PC-9 (cell line): Measurements from ENCODE around the gene WTIP.

Experiments
- EZH2 ChIP-seq: fragments of 200-600 bp; sonication (generic); IDR thresholded peaks from 2 replicates; pipeline ENCODE4 v1.8.0; 2017; ENCODE audit warnings: antibody characterized with exemption, low read depth
- TF ChIP-seq, protein P1 (sequence below): fragments of 200-600 bp; sonication (generic); conservative IDR thresholded peaks from 2 replicates; pipeline ENCODE4 v1.6.1; 2017; ENCODE audit warnings: mixed run types, antibody characterized with exemption, mild to moderate bottlenecking, moderate library complexity

GRCh38 chr19:34495416-34495815 is 13.9 kb downstream of the WTIP start:
- TF ChIP-seq, protein P1, sequence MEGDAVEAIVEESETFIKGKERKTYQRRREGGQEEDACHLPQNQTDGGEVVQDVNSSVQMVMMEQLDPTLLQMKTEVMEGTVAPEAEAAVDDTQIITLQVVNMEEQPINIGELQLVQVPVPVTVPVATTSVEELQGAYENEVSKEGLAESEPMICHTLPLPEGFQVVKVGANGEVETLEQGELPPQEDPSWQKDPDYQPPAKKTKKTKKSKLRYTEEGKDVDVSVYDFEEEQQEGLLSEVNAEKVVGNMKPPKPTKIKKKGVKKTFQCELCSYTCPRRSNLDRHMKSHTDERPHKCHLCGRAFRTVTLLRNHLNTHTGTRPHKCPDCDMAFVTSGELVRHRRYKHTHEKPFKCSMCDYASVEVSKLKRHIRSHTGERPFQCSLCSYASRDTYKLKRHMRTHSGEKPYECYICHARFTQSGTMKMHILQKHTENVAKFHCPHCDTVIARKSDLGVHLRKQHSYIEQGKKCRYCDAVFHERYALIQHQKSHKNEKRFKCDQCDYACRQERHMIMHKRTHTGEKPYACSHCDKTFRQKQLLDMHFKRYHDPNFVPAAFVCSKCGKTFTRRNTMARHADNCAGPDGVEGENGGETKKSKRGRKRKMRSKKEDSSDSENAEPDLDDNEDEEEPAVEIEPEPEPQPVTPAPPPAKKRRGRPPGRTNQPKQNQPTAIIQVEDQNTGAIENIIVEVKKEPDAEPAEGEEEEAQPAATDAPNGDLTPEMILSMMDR: no peak
- no peak for TF ChIP-seq EZH2
